Natural killer cell (primary cell): ENCODE data around the gene SEMA5A. TPM values are rescaled to one million over a fixed set of nuclear protein-coding genes. Genes with fewer than 3 reads are reported as not detected.

Experiments used
- ATAC-seq, 3 donors: fragments of 150-1000 bp in 2 of 3; fragments of 200-7000 bp in 1 of 3; cut with Tn5 transposase; 1 replicate in 1 of 3; 2 replicates in 2 of 3; pipeline ENCODE4 v1.10.0; 2021; ENCODE audit warnings: mild to moderate bottlenecking in 2 of 3, moderate library complexity in 2 of 3
- DNase-seq, 2 donors: peaks; one replicate each; pipeline versions ENCODE4 v3.0.0 to v3.0.0-alpha.2; 2013 to 2021; ENCODE audit warnings: mixed read lengths in 1 of 2
- H3K27ac ChIP-seq: one replicate; pipeline ENCODE4 v1.5.1; 2013; ENCODE audit warnings: mild to moderate bottlenecking, low read length
- H3K27me3 ChIP-seq: one replicate; pipeline ENCODE4 v1.6.1; 2013; ENCODE audit warnings: low read length; ENCODE audit not compliant: control insufficient read depth, insufficient read depth
- H3K36me3 ChIP-seq: one replicate; pipeline ENCODE4 v1.6.1; 2013; ENCODE audit warnings: low read length; ENCODE audit not compliant: control insufficient read depth, insufficient read depth
- H3K4me1 ChIP-seq: one replicate; pipeline ENCODE4 v1.6.1; 2013; ENCODE audit warnings: low read length; ENCODE audit not compliant: control insufficient read depth, insufficient read depth
- H3K4me3 ChIP-seq: one replicate; pipeline ENCODE4 v1.5.1; 2013; ENCODE audit warnings: low read length
- H3K9me3 ChIP-seq: one replicate; pipeline ENCODE4 v1.6.1; 2013; ENCODE audit warnings: low read length; ENCODE audit not compliant: control insufficient read depth, insufficient read depth
- H3K27ac Mint-ChIP-seq, 2 donors: one replicate each; pipeline ENCODE4 v1.8.0; 2022; ENCODE audit warnings: mild to moderate bottlenecking in 2 of 2, mixed read lengths in 2 of 2, moderate library complexity in 1 of 2
- H3K27me3 Mint-ChIP-seq, 2 donors: one replicate each; pipeline ENCODE4 v1.8.0; 2022; ENCODE audit warnings: low read depth in 2 of 2, mixed read lengths in 2 of 2
- H3K36me3 Mint-ChIP-seq: one replicate; pipeline ENCODE4 v1.8.0; 2022; ENCODE audit warnings: mixed read lengths
- H3K4me1 Mint-ChIP-seq, 2 donors: one replicate each; pipeline ENCODE4 v1.8.0; 2022; ENCODE audit warnings: mixed read lengths in 2 of 2
- H3K4me3 Mint-ChIP-seq: one replicate; pipeline ENCODE4 v1.8.0; 2022; ENCODE audit warnings: mild to moderate bottlenecking, moderate library complexity, mixed read lengths
- H3K9me3 Mint-ChIP-seq, 2 donors: one replicate each; pipeline ENCODE4 v1.8.0; 2022; ENCODE audit warnings: mixed read lengths in 2 of 2
- CTCF ChIP-seq: fragments of 200-600 bp; IDR thresholded peaks from one replicate; pipeline ENCODE4 v1.8.0; 2022; ENCODE audit warnings: antibody characterized with exemption
- WGBS: methylation state at CpG from one replicate; pipeline ENCODE4 v1.1.7; 2013; ENCODE audit warnings: missing lambda C conversion rate; ENCODE audit not compliant: insufficient coverage; 5-methylcytosine and 5-hydroxymethylcytosine counted together
- intact Hi-C: fragments of 100-400 bp; cut with micrococcal nuclease; formaldehyde crosslinking; loops from one replicate; pipeline ENCODE4 v1.14.2; 2022
- total RNA-seq, 4 donors: library from RNA; stranded (reverse); fragments of 120-200 nt in 1 of 4; gene quantifications; one replicate each; pipeline versions ENCODE4 v1.2.3 to v1.2.4, GENCODE V29; 2013 to 2022

SEMA5A gene
- total RNA-seq, 3 donors from 2014 or later (not counting 1 experiment from before 2014, with no cell fraction given), result 0.15 TPM; not detected in 2

GRCh38 chr5:9391080-9391479 is 154.8 kb downstream of the SEMA5A start:
- Mint-ChIP-seq H3K4me1 (no peaks in the 10 kb centered on the region), H3K27me3 (no peaks in the 10 kb centered on the region), H3K27ac (no peak overlapping the region), H3K36me3 (no peaks in the 10 kb centered on the region), H3K9me3 (peaks cover 12 to 15% of the 10 kb centered on the region in 2 donors), H3K4me3 (no peak overlapping the region)
- 95% methylated on average over 3 of the region's 4 CpGs for WGBS
- intact Hi-C loops, result no loop called here
- Histone ChIP-seq H3K36me3 (no peaks in the 10 kb centered on the region), H3K9me3 (no peaks in the 10 kb centered on the region), H3K27me3 (no peaks in the 10 kb centered on the region), H3K27ac (no peak overlapping the region), H3K4me3 (no peak overlapping the region), H3K4me1 (no peaks in the 10 kb centered on the region)
- no peak for ATAC-seq
- no peak for DNase-seq
- no peak for TF ChIP-seq CTCF

- Histone ChIP-seq H3K27ac (no peak overlapping the region), H3K9me3 (no peaks in the 10 kb centered on the region), H3K27me3 (no peaks in the 10 kb centered on the region), H3K4me3 (no peak overlapping the region), H3K36me3 (no peaks in the 10 kb centered on the region), H3K4me1 (no peaks in the 10 kb centered on the region)
- Mint-ChIP-seq H3K4me3 (no peak overlapping the region), H3K4me1 (no peaks in the 10 kb centered on the region), H3K27ac (no peak overlapping the region), H3K36me3 (no peaks in the 10 kb centered on the region), H3K27me3 (no peaks in the 10 kb centered on the region), H3K9me3 (peaks cover 14 to 15% of the 10 kb centered on the region in 2 donors)
- no peak for TF ChIP-seq CTCF
- DNase-seq (no peak), ATAC-seq (no peak)
- intact Hi-C loops, result no loop called here
- WGBS, result 38% methylated on average over 1 of the region's 1 CpG
These were observed 155.8 kb downstream of the SEMA5A start for GRCh38 chr5:9390113-9390512.

DNA sequence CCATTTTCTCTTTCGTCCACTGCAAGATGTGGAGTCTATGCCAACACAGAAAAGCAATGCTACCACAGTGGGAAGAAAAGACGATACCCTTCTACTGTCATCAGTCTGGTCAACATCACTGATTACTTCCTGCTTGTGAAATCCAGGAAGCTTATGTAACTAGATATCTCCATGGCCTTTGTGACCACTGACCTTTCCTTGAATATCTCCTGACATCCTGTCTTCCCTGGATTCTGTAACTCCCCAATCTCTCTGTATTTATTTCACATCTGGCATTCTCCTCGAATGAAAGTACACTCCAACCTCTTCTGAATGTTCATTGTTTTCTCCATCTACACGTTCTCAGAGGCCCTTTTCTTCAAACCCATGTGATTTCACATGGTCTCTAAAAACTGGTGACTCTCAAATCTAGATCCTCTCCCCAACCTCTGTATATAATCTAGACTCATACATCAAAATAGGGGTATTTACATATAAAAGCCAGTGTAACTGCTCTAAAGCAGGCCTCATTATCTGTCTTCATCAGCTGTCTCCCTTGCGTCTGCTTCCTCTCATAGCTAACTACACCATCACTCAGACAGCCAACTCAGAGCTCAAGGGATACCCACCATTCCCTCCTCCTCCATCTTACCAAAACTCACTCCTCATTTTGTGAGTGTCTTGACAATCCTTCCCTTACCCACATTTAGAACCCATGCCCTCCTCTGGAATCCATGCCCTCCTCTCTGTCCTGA is 156.8 kb downstream of the SEMA5A start:
- H3K27ac ChIP-seq, result no peak overlapping the region
- Mint-ChIP-seq H3K4me3 (no peak overlapping the region), H3K36me3 (no peaks in the 10 kb centered on the region), H3K27me3 (no peaks in the 10 kb centered on the region), H3K4me1 (no peaks in the 10 kb centered on the region), H3K27ac (no peak overlapping the region), H3K9me3 (peaks cover 13 to 14% of the 10 kb centered on the region in 2 donors)
- DNase-seq (no peak), ATAC-seq (no peak)
- no peaks in the 10 kb centered on the region for H3K36me3 ChIP-seq
- intact Hi-C loops, result no loop called here
- no peak for TF ChIP-seq CTCF
- WGBS, result 65% methylated on average over 5 of the region's 5 CpGs
- no peak overlapping the region for H3K4me3 ChIP-seq
- H3K4me1 ChIP-seq, result no peaks in the 10 kb centered on the region
- H3K27me3 ChIP-seq, result no peaks in the 10 kb centered on the region
- H3K9me3 ChIP-seq, result no peaks in the 10 kb centered on the region

DNA sequence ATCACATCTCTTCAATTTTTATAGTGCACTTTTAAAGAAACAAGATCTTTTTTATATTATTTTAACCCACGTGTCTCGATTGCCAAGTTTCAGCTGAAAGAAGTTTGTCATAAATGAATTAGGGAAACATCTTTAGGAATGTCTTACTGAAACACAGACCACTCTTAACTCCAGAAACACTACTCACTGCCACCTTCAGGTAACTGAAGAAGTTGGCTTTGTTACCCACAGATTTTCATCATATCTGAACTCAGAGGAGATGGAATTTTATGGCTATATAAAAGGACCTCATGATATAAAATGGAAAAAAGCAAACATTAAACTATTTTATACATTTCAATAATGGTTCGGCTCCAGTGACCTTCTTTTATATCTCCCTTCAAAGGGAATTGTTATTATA is 158.0 kb downstream of the SEMA5A start:
- Mint-ChIP-seq H3K4me3 (no peak overlapping the region), H3K27me3 (no peaks in the 10 kb centered on the region), H3K9me3 (peaks cover 14 to 16% of the 10 kb centered on the region in 2 donors), H3K4me1 (no peaks in the 10 kb centered on the region), H3K36me3 (no peaks in the 10 kb centered on the region), H3K27ac (no peak overlapping the region)
- no peaks in the 10 kb centered on the region for H3K4me1 ChIP-seq
- intact Hi-C loops, result no loop called here
- H3K9me3 ChIP-seq, result no peaks in the 10 kb centered on the region
- H3K27me3 ChIP-seq, result no peaks in the 10 kb centered on the region
- no peak for DNase-seq
- ATAC-seq, result no peak
- no CpG with 5 or more reads among the region's 3 CpGs for WGBS
- no peak overlapping the region for H3K4me3 ChIP-seq
- TF ChIP-seq CTCF, result no peak
- no peak overlapping the region for H3K27ac ChIP-seq
- no peaks in the 10 kb centered on the region for H3K36me3 ChIP-seq
